GM12878 (cell line): Measurements from ENCODE around the gene FAM9B. TPM values are rescaled to one million over a fixed set of nuclear protein-coding genes. Genes with fewer than 3 reads are reported as not detected.

Experiments
- ATAC-seq: fragments of 200-7000 bp; cut with Tn5 transposase; 3 replicates; pipeline ENCODE4 v1.9.1; 2020; ENCODE audit warnings: mild to moderate bottlenecking, moderate library complexity
- BruUV-seq: library from RNA; stranded (reverse); fragments of 400-500 nt; replicated peaks from 2 replicates; lab custom pipeline; 2021; lab: Mats Ljungman, UMichigan
- CTCF ChIA-PET: fragments of 300-600 bp; sonication (Branson Sonifier 250); formaldehyde crosslinking; extraction: SDS; loops from one replicate; lab custom pipeline; 2021; ENCODE audit warnings: inconsistent platforms; lab: Yijun Ruan, JAX
- POLR2A ChIA-PET: fragments of 350-600 bp; formaldehyde crosslinking; extraction: SDS; loops from one replicate; lab custom pipeline; 2021; ENCODE audit warnings: inconsistent platforms; lab: Charles Lee
- RAD21 ChIA-PET: fragments of 300-600 bp; sonication (Branson Sonifier 250); formaldehyde crosslinking; loops from one replicate; lab custom pipeline; 2023; ENCODE audit warnings: antibody characterized with exemption; ENCODE audit not compliant: unreplicated experiment; lab: Charles Lee
- SMC1A ChIA-PET: fragments of 300-600 bp; sonication (Branson Sonifier 250); formaldehyde crosslinking; loops from one replicate; lab custom pipeline; 2023; ENCODE audit not compliant: unreplicated experiment, uncharacterized antibody; lab: Charles Lee
- DNase-seq: peaks from one replicate; pipeline ENCODE4 v3.0.0-alpha.2; 2011; ENCODE audit warnings: low read depth, low spot score
- FAIRE-seq: peaks from 3 replicates; lab custom pipeline; 2011; peaks lifted over from hg19 to GRCh38; lab: Jason Lieb, UNC
- H2AFZ ChIP-seq: 2 replicates; pipeline ENCODE4 v1.6.0; 2011; ENCODE audit warnings: low read depth, low read length, control low read depth; ENCODE audit not compliant: control insufficient read depth
- H3K27ac ChIP-seq: 2 replicates; pipeline ENCODE4 v1.5.1; 2011; ENCODE audit warnings: control low read depth; ENCODE audit not compliant: control insufficient read depth, insufficient read depth
- H3K27me3 ChIP-seq, 2 experiments: replicated peaks in 1 of 2; 2 replicates each; pipeline versions ENCODE4 v1.6.0 to v1.6.1; 2011; ENCODE audit warnings: low read length in 1 of 2; ENCODE audit not compliant: control insufficient read depth in 2 of 2, insufficient read depth in 2 of 2
- H3K36me3 ChIP-seq, 2 experiments: 2 replicates each; pipeline ENCODE4 v1.5.1; 2011; ENCODE audit warnings: low read length in 1 of 2; ENCODE audit not compliant: control insufficient read depth in 2 of 2, insufficient read depth in 2 of 2
- H3K4me1 ChIP-seq: 2 replicates; pipeline ENCODE4 v1.6.1; 2011; ENCODE audit warnings: mild to moderate bottlenecking, low read length, moderate library complexity, mixed read lengths; ENCODE audit not compliant: control insufficient read depth, insufficient read depth
- H3K4me2 ChIP-seq: 2 replicates; pipeline ENCODE4 v1.6.0; 2011; ENCODE audit warnings: control low read depth; ENCODE audit not compliant: control insufficient read depth, insufficient read depth
- H3K4me3 ChIP-seq: fragments of 200-600 bp; sonication (generic); 2 replicates; pipeline ENCODE4 v1.5.1; 2016
- H3K79me2 ChIP-seq: 2 replicates; pipeline ENCODE4 v1.6.0; 2011; ENCODE audit warnings: low read length; ENCODE audit not compliant: control insufficient read depth, insufficient read depth
- H3K9ac ChIP-seq: 2 replicates; pipeline ENCODE4 v1.8.0; 2011; ENCODE audit warnings: low read length, control low read depth, mixed read lengths; ENCODE audit not compliant: control insufficient read depth, insufficient read depth
- H3K9me3 ChIP-seq: replicated peaks from 3 replicates; pipeline ENCODE4 v1.5.1; 2011; ENCODE audit warnings: mild to moderate bottlenecking, low read length; ENCODE audit not compliant: control insufficient read depth, insufficient read depth
- H4K20me1 ChIP-seq: 2 replicates; pipeline ENCODE4 v1.6.0; 2011; ENCODE audit not compliant: control insufficient read depth, insufficient read depth
- BCLAF1 ChIP-seq: fragments of 450-650 bp; IDR thresholded peaks from 2 replicates; pipeline ENCODE4 v1.6.1; 2017; ENCODE audit warnings: antibody characterized with exemption, mild to moderate bottlenecking, moderate library complexity
- E2F4 ChIP-seq: IDR thresholded peaks from 2 replicates; pipeline ENCODE4 v1.6.1; 2012; ENCODE audit warnings: low read depth, low read length, improper control_type of control experiment
- EP300 ChIP-seq, 2 experiments: fragments of 150-350 bp in 1 of 2; IDR thresholded peaks; 2 replicates each; pipeline ENCODE4 v1.6.1; 2011 to 2012; ENCODE audit warnings: low read depth in 2 of 2, low read length in 2 of 2, borderline replicate concordance in 1 of 2, improper control_type of control experiment in 1 of 2, inconsistent platforms in 1 of 2; ENCODE audit not compliant: control insufficient read depth in 1 of 2
- ESRRA ChIP-seq: IDR thresholded peaks from 2 replicates; pipeline ENCODE4 v1.6.1; 2012; ENCODE audit warnings: mild to moderate bottlenecking, low read length, improper control_type of control experiment
- NRF1 ChIP-seq: conservative IDR thresholded peaks from 2 replicates; pipeline ENCODE4 v1.6.1; 2011; ENCODE audit warnings: mild to moderate bottlenecking, low read depth, low read length, improper control_type of control experiment
- POU2F2 ChIP-seq: IDR thresholded peaks from 3 replicates; pipeline ENCODE4 v1.6.1; 2011; ENCODE audit warnings: low read depth, mild to moderate bottlenecking, low read length, borderline replicate concordance
- RBBP5 ChIP-seq: fragments of 200-600 bp; sonication (generic); conservative IDR thresholded peaks from 2 replicates; pipeline ENCODE4 v1.6.1; 2016
- STAT1 ChIP-seq: fragments of 450-650 bp; conservative IDR thresholded peaks from 2 replicates; pipeline ENCODE4 v1.6.1; 2014; ENCODE audit warnings: antibody characterized with exemption, mild to moderate bottlenecking
- USF2 ChIP-seq: IDR thresholded peaks from 2 replicates; pipeline ENCODE4 v1.6.1; 2011; ENCODE audit warnings: low read depth, low read length, improper control_type of control experiment, borderline replicate concordance
- ZBED1 ChIP-seq: IDR thresholded peaks from 2 replicates; pipeline ENCODE4 v1.6.1; 2016; ENCODE audit warnings: borderline replicate concordance
- ZBTB40 ChIP-seq: fragments of 450-650 bp; IDR thresholded peaks from 2 replicates; pipeline ENCODE4 v1.6.1; 2016; ENCODE audit warnings: mild to moderate bottlenecking, moderate library complexity, borderline replicate concordance
- WGBS: methylation state at CpG from one replicate; pipeline ENCODE4 v1.1.6; 2016; ENCODE audit warnings: low lambda C conversion rate; ENCODE audit not compliant: insufficient replicate concordance, insufficient coverage; ENCODE audit errors: missing lambda C conversion rate; 5-methylcytosine and 5-hydroxymethylcytosine counted together
- in situ Hi-C: fragments of 300-500 bp; cut with MboI; formaldehyde crosslinking; loops from 9 replicates; pipeline ENCODE4 v1.14.3; 2018; ENCODE audit warnings: mixed read lengths
- intact Hi-C: fragments of 100-400 bp; cut with micrococcal nuclease; formaldehyde crosslinking; loops from one replicate; pipeline ENCODE4 v1.14.2; 2022; ENCODE audit not compliant: unreplicated experiment
- polyA plus RNA-seq, 11 experiments: library from polyadenylated mRNA; depleted of rRNA in 4 of 11; unstranded in 6 of 11; stranded (reverse) in 5 of 11; fragments of >200 nt; fragmentation: Nextera tagmentation in 4 of 11; fragmentation: Illumina TruSeq in 1 of 11; extraction: Ambion mirVana in 4 of 11; extraction: Trizol in 1 of 11; gene quantifications; 1 replicate in 1 of 11; 2 replicates in 10 of 11; pipeline versions ENCODE4 v1.2.1 to v1.2.3, GENCODE V29; 2011 to 2016; ENCODE audit warnings: inconsistent platforms in 2 of 11, missing spikeins in 2 of 11, low read depth in 1 of 11
- total RNA-seq, 4 experiments: library from RNA; depleted of rRNA in 3 of 4; stranded (reverse); fragments of >200 nt in 3 of 4; fragmentation: Illumina TruSeq in 1 of 4; extraction: Trizol in 1 of 4; gene quantifications; 2 replicates each; pipeline versions ENCODE4 v1.2.1 to v1.2.3, GENCODE V29; 2013 to 2021

The FAM9B gene
- total and polyA plus RNA-seq, 10 of the 15 experiments (the other 5 are each of a cell fraction or from before 2014, with no cell fraction given), result not detected

- in situ Hi-C loops (no loop called here), intact Hi-C loops (no loop called here)
- no peak overlapping the region for H2AFZ ChIP-seq
- RAD21 ChIA-PET, result no interaction called here
- POLR2A ChIA-PET, result no interaction called here
- TF ChIP-seq BCLAF1 (no peak), ZBTB40 (no peak), NRF1 (no peak), ESRRA (no peak), E2F4 (no peak), RBBP5 (no peak), POU2F2 (no peak), ZBED1 (no peak), USF2 (no peak), STAT1 (no peak), EP300 (IDR thresholded peaks at IDR 0.05; ENCODE audit: borderline replicate concordance in 1 of 2, control insufficient read depth in 1 of 2, low read depth in 2 of 2, low read length in 2 of 2) (no peak)
- FAIRE-seq (no peak), DNase-seq (no peak), ATAC-seq (no peak)
- no peak overlapping the region for H3K27ac ChIP-seq
- H3K9ac ChIP-seq, result no peak overlapping the region
- no peak overlapping the region for H3K4me3 ChIP-seq
- no TSS peak for BruUV-seq
- WGBS, result 1% methylated on average over 3 of the region's 3 CpGs
- no peaks in the 10 kb centered on the region for H3K36me3 ChIP-seq
- no peaks in the 10 kb centered on the region for H3K4me1 ChIP-seq
- no peaks in the 10 kb centered on the region for H3K27me3 ChIP-seq
- SMC1A ChIA-PET, result no interaction called here
- H4K20me1 ChIP-seq, result no peaks in the 10 kb centered on the region
- no peaks in the 10 kb centered on the region for H3K9me3 ChIP-seq
- H3K79me2 ChIP-seq, result no peaks in the 10 kb centered on the region
- H3K4me2 ChIP-seq, result no peak overlapping the region
- CTCF ChIA-PET, result no interaction called here
These were observed 18.2 kb upstream of the FAM9B start for GRCh38 chrX:9052081-9052480.
